HEK293 (cell line): ENCODE data around the gene SSTR5.

Experiments used
- CTCF ChIA-PET: fragments of 350-600 bp; formaldehyde crosslinking; extraction: SDS; loops from one replicate; lab custom pipeline; 2021; ENCODE audit warnings: antibody characterized with exemption; lab: Yijun Ruan, JAX
- POLR2A ChIA-PET: fragments of 300-600 bp; formaldehyde crosslinking; extraction: SDS; loops from one replicate; lab custom pipeline; 2020; ENCODE audit warnings: antibody characterized with exemption, inconsistent platforms; lab: Yijun Ruan, JAX
- H3K27ac ChIP-seq: fragments of 200-500 bp; sonication (Bioruptor generic); 2 replicates; pipeline ENCODE4 v1.5.1; 2014; ENCODE audit warnings: low read depth, low read length, control low read depth, inconsistent platforms; ENCODE audit errors: extremely low read depth
- H3K36me3 ChIP-seq, 2 experiments: fragments of 200-500 bp in 1 of 2; sonication (Bioruptor generic) in 1 of 2; 1 replicate in 1 of 2; 2 replicates in 1 of 2; pipeline ENCODE4 v1.5.1; 2014 to 2017; ENCODE audit warnings: inconsistent platforms in 2 of 2, low read length in 2 of 2; ENCODE audit not compliant: control insufficient read depth in 2 of 2, insufficient read depth in 1 of 2
- H3K4me1 ChIP-seq: fragments of 200-500 bp; sonication (Bioruptor generic); 2 replicates; pipeline ENCODE4 v1.5.1; 2014; ENCODE audit warnings: mild to moderate bottlenecking, low read length, inconsistent platforms; ENCODE audit not compliant: control insufficient read depth, insufficient read depth
- H3K4me3 ChIP-seq: 2 replicates; pipeline ENCODE4 v1.5.1; 2011; ENCODE audit warnings: low read depth, mild to moderate bottlenecking, control low read depth, low read length, moderate library complexity
- H3K9me3 ChIP-seq: fragments of 200-500 bp; sonication (Bioruptor generic); 2 replicates; pipeline ENCODE4 v1.5.1; 2014; ENCODE audit warnings: low read depth, low read length, inconsistent platforms; ENCODE audit not compliant: control insufficient read depth, insufficient read depth
- BCL11B ChIP-seq: fragments of 450-650 bp; formaldehyde crosslinking; IDR thresholded peaks from 2 replicates; pipeline ENCODE4 v1.5.1; 2016; ENCODE audit warnings: low read depth, missing biosample characterization, missing genetic modification characterization
- ELK4 ChIP-seq: IDR thresholded peaks from 2 replicates; pipeline ENCODE4 v1.6.1; 2011; ENCODE audit warnings: mild to moderate bottlenecking, low read depth, low read length, borderline replicate concordance
- HOXD13 ChIP-seq: sonication (generic); formaldehyde crosslinking; IDR thresholded peaks from 2 replicates; pipeline ENCODE4 v1.8.0; 2022; ENCODE audit warnings: missing genetic modification reagents, borderline replicate concordance
- PATZ1 ChIP-seq: fragments of 450-650 bp; formaldehyde crosslinking; IDR thresholded peaks from 2 replicates; pipeline ENCODE4 v1.5.1; 2016; ENCODE audit warnings: missing biosample characterization, missing genetic modification characterization
- PRDM1 ChIP-seq: fragments of 450-650 bp; formaldehyde crosslinking; IDR thresholded peaks from 2 replicates; pipeline ENCODE4; 2016; ENCODE audit warnings: missing biosample characterization, missing genetic modification characterization
- RBAK ChIP-seq: fragments of 450-650 bp; formaldehyde crosslinking; IDR thresholded peaks from 2 replicates; pipeline ENCODE4 v1.5.1; 2016; ENCODE audit warnings: missing biosample characterization, missing genetic modification characterization
- ZBTB17 ChIP-seq: fragments of 450-650 bp; formaldehyde crosslinking; IDR thresholded peaks from 2 replicates; pipeline ENCODE4 v1.5.1; 2016; ENCODE audit warnings: missing biosample characterization, missing genetic modification characterization
- ZBTB26 ChIP-seq: fragments of 450-650 bp; formaldehyde crosslinking; optimal IDR thresholded peaks from 2 replicates; pipeline ENCODE3; 2016; ENCODE audit warnings: missing biosample characterization, mild to moderate bottlenecking, missing genetic modification characterization
- ZFHX2 ChIP-seq: fragments of 450-650 bp; formaldehyde crosslinking; conservative IDR thresholded peaks from 2 replicates; pipeline ENCODE4 v1.5.1; 2016; ENCODE audit warnings: missing biosample characterization, missing genetic modification characterization
- ZFP69B ChIP-seq: fragments of 450-650 bp; formaldehyde crosslinking; IDR thresholded peaks from 2 replicates; pipeline ENCODE4 v1.5.1; 2016; ENCODE audit warnings: missing biosample characterization, missing genetic modification characterization
- ZNF112 ChIP-seq: fragments of 450-650 bp; formaldehyde crosslinking; IDR thresholded peaks from 2 replicates; pipeline ENCODE4 v1.5.0; 2017; ENCODE audit warnings: missing biosample characterization, missing genetic modification characterization
- ZNF133 ChIP-seq: fragments of 450-650 bp; formaldehyde crosslinking; IDR thresholded peaks from 2 replicates; pipeline ENCODE4 v1.5.1; 2016; ENCODE audit warnings: missing biosample characterization, missing genetic modification characterization
- ZNF169 ChIP-seq: fragments of 450-650 bp; formaldehyde crosslinking; IDR thresholded peaks from 2 replicates; pipeline ENCODE4 v1.5.1; 2016; ENCODE audit warnings: missing biosample characterization, missing genetic modification characterization
- ZNF174 ChIP-seq: fragments of 450-650 bp; formaldehyde crosslinking; IDR thresholded peaks from 2 replicates; pipeline ENCODE4 v1.5.0; 2017; ENCODE audit warnings: missing biosample characterization, mild to moderate bottlenecking, missing genetic modification characterization
- ZNF24 ChIP-seq: fragments of 450-650 bp; formaldehyde crosslinking; IDR thresholded peaks from 2 replicates; pipeline ENCODE4 v1.5.1; 2016; ENCODE audit warnings: missing biosample characterization, missing genetic modification characterization
- ZNF558 ChIP-seq: fragments of 450-650 bp; formaldehyde crosslinking; IDR thresholded peaks from 2 replicates; pipeline ENCODE4 v1.5.1; 2016; ENCODE audit warnings: missing biosample characterization, missing genetic modification characterization
- ZSCAN16 ChIP-seq: fragments of 450-650 bp; formaldehyde crosslinking; IDR thresholded peaks from 2 replicates; pipeline ENCODE4 v1.5.1; 2016; ENCODE audit warnings: missing biosample characterization, missing genetic modification characterization
- TF ChIP-seq, protein P1 (sequence below): fragments of 450-650 bp; formaldehyde crosslinking; IDR thresholded peaks from 2 replicates; pipeline ENCODE4 v1.5.1; 2016; ENCODE audit warnings: missing biosample characterization, missing genetic modification characterization

Gene SSTR5

GRCh38 chr16:1109648-1110047 lies 37.1 kb downstream of the SSTR5 start (continued):
- no peak for TF ChIP-seq PRDM1 (tag by site-specific recombination)
- TF ChIP-seq PATZ1: peak; percentile 55
- no peak for TF ChIP-seq ZNF133 (tag by site-specific recombination)
- TF ChIP-seq ZSCAN16 (tag by site-specific recombination): no peak
- TF ChIP-seq ELK4: no peak
- TF ChIP-seq HOXD13 (CRISPR knock-in tag): no peak
- TF ChIP-seq ZBTB26 (tag by site-specific recombination): peak; percentile 4
- peak; percentile 93 for TF ChIP-seq ZBTB17 (tag by site-specific recombination)
- TF ChIP-seq ZNF24 (tag by site-specific recombination): no peak

DNA sequence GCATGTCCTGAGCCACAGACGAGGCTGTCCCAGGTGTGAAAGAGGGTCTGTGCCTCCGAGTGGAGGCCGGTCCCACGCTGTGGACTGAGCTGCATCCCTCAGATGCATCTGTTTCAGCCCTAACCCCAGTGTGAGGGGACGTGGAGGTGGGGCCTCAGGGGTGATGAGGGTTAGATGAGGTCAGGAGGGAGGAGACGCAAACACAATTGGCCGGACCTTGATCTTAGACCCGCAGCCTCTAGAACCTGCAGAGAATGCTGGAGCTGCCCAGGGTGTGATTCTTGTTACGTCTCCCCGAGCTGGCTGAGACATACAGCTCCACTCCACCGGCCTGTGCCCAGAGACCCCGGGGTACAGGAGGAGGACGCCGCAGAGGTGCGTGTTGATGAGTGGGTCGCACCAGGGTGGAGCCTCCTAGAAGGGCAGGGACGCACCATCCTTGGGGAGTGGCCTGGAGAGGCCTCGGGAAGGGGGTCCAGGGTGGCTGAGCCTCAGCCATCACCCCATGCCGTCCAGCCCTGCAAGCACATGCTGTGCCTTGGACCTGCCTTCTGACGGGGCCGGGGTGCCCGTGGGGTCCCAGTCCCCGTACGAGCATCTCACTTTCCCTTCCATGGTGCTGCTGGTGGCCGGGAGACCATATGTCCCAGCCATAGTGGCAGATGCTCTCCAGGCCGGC lies 40.1 kb downstream of the SSTR5 start:
- ChIA-PET CTCF (interaction anchor here (0.7 kb wide), 1 partner anchor 71 kb away, joined by 3 read pairs; no protein-coding TSS in a partner anchor), POLR2A (interaction anchor here (0.8 kb wide), 1 partner anchor 46 kb away, joined by 3 read pairs; no protein-coding TSS in a partner anchor)
- Histone ChIP-seq H3K4me1 (no peaks in the 10 kb centered on the region), H3K9me3 (no peaks in the 10 kb centered on the region), H3K4me3 (no peak overlapping the region), H3K27ac (no peak overlapping the region), H3K36me3 (no peaks in the 10 kb centered on the region)
- TF ChIP-seq RBAK (0 out of 2 replicates have a peak, but pooled peaks have one; percentile 12), BCL11B (tag by site-specific recombination) (no peak)

DNA sequence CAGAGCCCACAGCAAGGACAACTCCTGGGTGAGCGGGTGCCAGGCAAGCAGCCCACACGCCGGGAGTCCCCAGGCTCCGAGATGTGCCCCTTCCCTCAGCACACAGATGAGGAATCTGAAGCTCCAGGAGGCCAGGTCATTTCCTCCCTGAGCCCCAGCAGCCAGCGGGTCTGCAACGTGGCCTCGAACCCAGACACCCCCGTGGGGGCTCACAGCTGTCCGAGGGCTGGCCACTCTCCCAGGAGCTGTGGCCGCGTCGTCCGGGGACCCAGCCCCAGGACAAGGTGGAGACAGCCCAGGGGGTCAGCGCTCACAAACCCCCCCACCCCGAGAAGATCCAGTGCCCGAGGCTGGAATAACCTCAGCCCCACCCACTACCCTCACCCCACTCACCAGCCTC lies 40.9 kb downstream of the SSTR5 start:
- ChIA-PET POLR2A (interaction anchor here (0.7 kb wide), 1 partner anchor 734 kb away, joined by 3 read pairs; no protein-coding TSS in a partner anchor), CTCF (no interaction called here)
- Histone ChIP-seq H3K27ac (no peak overlapping the region), H3K9me3 (no peaks in the 10 kb centered on the region), H3K4me3 (no peak overlapping the region), H3K36me3 (no peaks in the 10 kb centered on the region), H3K4me1 (no peaks in the 10 kb centered on the region)
- no peak for TF ChIP-seq ZNF558 (tag by site-specific recombination)
- TF ChIP-seq ZNF112 (tag by site-specific recombination): no peak
- no peak for TF ChIP-seq ZFHX2
- no peak for TF ChIP-seq ZNF169 (tag by site-specific recombination)

- Histone ChIP-seq H3K27ac (no peak overlapping the region), H3K4me3 (no peak overlapping the region)
- CTCF ChIA-PET: no interaction called here
- TF ChIP-seq ZNF174 (tag by site-specific recombination) (no peak), ZFP69B (tag by site-specific recombination) (no peak)
- TF ChIP-seq, protein P1, sequence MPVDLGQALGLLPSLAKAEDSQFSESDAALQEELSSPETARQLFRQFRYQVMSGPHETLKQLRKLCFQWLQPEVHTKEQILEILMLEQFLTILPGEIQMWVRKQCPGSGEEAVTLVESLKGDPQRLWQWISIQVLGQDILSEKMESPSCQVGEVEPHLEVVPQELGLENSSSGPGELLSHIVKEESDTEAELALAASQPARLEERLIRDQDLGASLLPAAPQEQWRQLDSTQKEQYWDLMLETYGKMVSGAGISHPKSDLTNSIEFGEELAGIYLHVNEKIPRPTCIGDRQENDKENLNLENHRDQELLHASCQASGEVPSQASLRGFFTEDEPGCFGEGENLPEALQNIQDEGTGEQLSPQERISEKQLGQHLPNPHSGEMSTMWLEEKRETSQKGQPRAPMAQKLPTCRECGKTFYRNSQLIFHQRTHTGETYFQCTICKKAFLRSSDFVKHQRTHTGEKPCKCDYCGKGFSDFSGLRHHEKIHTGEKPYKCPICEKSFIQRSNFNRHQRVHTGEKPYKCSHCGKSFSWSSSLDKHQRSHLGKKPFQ (tag by site-specific recombination): no peak
Measured at GRCh38 chr16:1113889-1114526, 41.5 kb downstream of the SSTR5 start.

More at GRCh38 chr16:1113889-1114526, 41.5 kb downstream of the SSTR5 start:
- POLR2A ChIA-PET: interaction anchor here (0.7 kb wide), 1 partner anchor 733 kb away, joined by 3 read pairs; no protein-coding TSS in a partner anchor
- Histone ChIP-seq H3K9me3 (no peaks in the 10 kb centered on the region), H3K36me3 (no peaks in the 10 kb centered on the region), H3K4me1 (no peaks in the 10 kb centered on the region)
